NCI-H187 (cell line): ENCODE measurements around the gene COL2A1.
A peak's percentile ranks its signal among the peaks of the same experiment; 100 is the strongest.
"Not testable (repeated sequence)": the region's sequence is repeated elsewhere in the genome, so short reads cannot be mapped to it uniquely, and the experiment has no call there.

Experiments used
- DNase-seq, 2 experiments: peaks; one replicate each; lab custom pipeline; 2025; lab: John Stamatoyannopoulos, UW

Gene COL2A1

DNA sequence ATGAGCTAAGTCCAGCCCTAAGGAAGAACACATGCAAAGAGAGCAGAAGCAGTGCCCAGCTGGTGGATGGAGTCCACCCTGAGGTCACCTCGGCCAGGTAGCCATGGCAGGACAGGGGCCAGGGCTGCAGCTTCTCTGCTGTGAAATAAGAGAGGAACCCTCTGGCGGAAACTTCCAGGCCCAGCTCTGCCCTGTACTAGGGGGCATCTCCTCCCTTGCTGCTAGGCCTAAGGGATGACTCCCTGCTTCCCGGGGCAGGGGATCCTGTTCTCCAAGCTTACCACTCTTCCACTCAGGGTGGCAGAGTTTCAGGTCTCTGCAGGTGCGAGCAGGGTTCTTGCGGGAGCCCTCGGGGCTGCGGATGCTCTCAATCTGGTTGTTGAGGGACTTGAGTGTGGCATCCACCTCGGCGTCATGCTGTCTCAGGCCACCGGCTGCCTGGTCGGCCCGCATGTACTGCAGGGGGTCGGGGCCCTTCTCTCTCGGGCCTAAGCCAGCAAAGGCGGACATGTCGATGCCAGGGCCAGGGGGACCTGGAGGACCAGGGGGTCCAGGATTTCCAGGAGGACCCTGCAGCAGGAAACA lies 29.1 kb downstream of the COL2A1 start:
- DNase-seq = no peak

DNA sequence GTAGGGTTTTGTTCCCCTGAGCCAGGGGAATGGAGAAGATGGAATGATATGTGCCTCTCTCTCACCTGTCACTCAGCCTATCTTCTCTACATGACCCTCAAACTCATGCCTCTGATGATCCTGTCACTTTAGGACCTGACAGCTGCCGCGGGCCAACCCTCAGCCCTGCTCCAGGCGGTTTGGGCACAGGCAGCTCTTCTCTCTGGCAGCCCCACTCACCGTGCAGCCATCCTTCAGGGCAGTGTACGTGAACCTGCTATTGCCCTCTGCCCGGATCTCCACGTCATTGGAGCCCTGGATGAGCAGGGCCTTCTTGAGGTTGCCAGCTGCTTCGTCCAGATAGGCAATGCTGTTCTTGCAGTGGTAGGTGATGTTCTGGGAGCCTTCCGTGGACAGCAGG lies 30.4 kb downstream of the COL2A1 start:
- DNase-seq = no peak

DNA sequence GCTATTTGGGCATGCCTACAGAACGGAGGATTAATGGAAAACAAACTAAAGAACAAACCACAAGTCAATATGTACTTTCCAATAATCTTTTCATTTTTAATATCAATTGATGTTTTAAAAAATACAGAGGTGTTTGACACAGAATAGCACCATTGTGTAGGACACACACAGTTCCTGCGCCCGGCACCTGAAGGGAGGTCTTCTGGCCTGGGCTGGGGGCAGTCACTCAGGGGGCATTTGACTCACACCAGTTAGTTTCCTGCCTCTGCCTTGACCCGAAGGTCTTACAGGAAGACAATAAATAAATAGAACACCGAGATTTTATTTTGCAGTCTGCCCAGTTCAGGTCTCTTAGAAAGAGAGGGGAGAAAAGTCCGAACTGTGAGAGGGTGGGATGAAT lies 31.4 kb downstream of the COL2A1 start:
- DNase-seq = no peak

DNA sequence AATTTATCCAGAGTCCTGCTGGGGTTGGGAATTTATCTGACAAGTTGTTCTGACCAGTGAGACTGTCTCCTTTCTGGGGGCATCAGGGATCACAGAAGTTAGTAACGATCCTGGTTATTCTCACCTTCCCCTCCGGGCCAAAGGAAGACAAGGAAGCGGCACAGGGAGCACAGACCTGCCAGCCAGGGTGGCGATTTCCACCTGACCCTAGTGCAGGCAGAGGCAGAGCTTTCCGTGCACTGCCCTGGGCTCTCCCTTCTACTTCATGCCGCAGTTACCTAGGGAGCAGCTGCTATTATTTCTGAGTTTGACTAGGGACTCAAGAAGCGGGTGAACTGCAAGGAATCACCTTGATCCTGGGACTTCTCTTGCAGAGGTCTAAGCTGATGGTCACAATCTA lies 33.4 kb downstream of the COL2A1 start:
- no peak for DNase-seq

DNA sequence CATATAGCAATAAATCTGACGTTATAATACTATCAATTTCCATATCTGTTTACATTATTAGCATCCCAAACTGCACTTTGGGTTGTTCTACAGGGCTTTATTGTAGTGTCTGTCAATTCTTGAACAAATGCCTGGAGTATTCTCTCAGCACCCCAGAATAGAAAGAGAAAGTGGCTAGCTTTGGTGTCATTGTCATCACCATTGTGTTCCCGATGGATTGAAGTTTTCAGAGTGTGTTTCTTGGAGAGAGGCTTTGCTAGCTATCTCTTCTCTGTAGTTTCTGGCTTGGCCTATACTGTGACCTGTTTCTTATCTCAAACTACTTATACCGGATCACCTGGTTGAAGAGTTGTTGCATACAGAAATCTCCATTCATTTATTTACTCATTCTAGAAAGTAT lies 34.4 kb downstream of the COL2A1 start:
- DNase-seq = no peak

DNA sequence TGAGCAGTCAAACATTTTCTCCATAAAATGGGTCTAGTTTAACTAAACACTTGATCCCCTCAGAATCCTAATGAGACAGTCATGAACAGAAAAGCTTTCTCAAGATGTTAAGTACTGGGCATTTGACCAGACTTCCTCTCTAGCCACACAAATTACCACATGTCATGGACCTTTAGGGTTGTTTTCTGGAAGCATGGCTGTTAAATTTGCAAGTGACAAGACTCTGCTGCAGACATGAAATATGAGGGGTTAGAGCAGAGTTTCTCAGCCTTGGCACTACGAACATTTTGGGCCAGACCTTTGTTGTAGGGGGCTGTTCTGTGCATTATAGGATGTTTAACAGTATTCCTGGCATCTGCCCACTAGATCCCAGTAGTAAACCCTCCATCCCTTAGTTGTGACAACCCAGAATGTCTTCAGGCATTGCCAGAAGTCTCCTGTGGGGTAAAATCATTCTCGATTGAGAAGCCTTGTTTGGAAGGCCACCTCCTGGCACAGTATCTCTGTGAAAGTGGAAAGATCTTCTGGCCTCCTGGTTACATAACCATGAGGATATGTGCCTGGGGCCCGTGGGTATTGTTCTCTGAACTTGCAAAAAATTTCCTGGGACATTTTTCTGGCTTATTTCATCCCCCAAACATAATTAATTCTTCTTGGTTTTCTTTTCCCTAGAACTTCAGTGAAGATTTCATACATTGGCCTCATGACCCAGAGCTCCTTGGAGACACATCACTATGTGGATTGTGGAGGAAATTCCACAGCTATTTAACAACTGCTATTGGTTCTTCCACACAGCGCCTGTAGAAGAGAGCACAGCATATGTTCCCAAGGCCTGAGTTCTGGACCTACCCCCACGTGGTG lies 36.6 kb downstream of the COL2A1 start:
- DNase-seq = no peak

DNA sequence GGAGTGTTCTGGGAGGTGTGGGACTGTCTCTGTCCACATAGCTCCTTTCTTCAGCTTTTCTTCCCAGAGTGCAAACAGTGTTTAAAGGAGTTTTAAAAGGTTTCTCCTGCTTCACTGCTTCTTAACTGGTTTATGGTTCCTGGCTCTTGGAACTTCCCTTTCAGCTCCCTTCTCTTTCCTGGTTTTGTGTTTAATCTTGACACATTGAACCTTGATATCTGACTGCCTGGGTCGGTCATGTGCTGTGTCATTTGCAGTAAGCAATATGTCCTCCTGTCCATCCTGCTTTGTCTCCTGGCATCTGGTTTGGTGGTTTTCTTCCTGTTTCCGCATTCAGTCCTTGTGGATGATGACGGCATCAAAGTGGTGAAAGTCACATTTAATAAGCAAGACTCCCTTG lies 38.7 kb downstream of the COL2A1 start:
- DNase-seq = no peak

DNA sequence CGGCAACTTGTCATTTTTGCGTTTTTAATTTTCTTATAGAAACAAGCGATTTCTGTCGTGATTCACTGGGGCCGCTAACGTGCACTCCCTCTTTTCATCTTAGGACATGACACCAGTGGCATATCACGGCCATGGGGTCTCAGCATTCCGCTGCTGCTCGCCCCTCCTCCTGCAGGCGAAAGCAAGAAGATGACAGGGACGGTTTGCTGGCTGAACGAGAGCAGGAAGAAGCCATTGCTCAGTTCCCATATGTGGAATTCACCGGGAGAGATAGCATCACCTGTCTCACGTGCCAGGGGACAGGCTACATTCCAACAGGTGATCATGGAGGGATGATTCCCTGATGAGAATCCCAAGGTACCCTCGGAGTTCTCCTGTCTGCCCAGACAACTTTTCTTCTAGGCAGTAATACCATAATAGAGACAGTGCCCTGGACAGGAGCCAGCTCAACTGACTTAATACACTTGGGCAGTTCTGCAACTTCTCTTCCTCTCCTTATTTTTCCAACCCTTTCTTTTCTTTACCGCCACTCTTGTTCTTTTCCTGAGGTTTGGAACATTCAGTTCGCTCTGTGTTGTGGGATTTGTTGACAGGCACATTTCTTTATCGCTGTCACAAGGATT lies 40.1 kb downstream of the COL2A1 start:
- DNase-seq = peak in 1 of 2 experiments; percentile 7

DNA sequence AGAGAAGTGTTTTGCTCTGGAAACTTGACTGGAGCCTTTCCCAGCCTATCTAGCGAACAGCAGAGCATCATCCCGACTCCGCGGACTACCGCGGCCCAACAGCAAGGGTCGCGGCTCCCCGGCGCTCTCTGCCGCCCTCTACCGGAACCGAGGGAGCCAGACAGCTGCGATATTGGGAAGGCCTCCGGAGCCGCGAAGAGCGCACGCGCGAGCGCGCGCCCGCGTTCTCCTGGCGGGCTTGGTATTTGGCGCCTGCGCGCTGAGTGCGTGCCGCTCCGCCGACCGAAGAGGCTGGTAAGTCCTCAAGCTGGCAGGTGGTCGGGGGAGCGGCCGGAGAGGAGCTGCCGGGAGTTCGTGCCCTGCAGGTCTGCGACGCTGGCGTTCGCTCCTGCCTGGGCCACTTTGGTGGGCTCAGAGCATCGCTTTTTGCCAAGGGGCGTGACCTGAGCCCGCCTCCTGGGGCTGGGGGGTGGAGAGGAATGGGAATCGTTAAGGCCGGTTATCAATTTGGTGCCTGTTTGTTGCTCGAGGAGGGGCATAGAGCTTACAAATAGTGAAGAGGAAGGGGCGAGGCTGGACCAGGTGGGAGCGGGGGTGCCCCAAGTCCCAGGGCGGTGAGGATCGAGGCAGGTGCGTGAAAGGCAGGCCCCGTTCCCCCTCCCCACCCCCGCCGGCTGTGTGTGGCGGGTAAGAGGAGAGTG lies 40.8 kb downstream of the COL2A1 start, which contains the start of gene TMEM106C:
TSS of gene TMEM106C (plus strand) at position 257 of the 701 bp plus-strand sequence. CDS start 641 bp downstream, outside the sequence.
- DNase-seq = peak; percentile 93 to 98

DNA sequence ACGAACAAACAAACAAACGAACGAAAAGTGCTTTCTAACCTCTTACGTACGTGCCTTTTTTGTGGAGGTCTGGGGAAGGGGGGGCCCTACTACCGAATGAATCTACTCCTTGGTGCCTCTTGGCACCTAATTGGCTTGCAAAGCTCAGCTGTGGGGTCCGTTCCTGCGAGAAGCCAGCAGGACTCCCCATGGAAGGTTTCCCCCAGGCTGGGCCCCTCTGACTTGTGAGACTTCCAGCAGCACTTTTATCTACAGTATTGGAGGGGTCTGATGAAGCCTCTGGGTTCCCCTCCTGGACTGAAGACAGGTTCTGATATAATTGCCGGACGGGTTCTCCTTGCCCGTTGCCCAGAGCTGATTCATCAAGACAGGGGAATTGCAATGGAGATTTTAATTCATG lies 42.1 kb downstream of the COL2A1 start:
- DNase-seq = no peak

DNA sequence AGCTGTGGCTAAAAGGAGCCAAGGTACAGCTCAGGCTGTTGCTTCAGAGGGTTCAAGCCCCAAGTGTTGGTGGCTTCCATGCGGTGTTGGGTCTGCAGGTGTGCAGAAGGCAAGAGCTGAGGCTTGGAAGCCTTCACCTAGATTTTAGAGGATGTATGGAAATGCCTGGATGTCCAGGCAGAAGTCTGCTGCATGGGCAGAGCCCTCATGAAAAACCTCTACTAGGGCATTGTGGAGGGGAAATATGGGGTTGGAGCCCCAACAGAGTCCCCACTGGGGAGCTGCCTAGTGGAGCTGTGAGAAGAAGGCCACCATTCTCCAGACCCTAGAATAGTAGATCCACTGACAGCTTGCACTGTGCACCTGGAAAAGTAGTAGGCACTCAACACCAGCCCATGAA lies 46.6 kb downstream of the COL2A1 start:
- not testable (repeated sequence) for DNase-seq

DNA sequence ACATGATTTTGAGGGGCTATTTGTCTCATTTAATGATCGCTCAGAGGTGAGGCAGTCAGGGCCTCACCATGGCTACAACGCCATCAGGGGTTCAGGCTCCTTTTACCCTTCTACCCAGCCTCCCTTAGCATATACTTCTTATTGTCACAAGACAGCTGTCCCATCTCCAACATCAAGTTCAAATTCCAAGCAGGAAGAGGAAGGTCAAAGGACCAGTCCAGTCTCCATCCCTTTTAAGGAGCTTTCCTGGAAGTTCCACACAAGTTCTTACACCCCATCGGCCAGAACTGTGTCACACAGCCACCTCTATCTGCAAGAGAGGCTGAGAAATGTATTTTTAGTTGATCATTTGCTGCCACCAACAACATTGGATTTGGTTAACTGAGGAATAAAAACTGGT lies 49.2 kb downstream of the COL2A1 start:
- DNase-seq = no peak

DNA sequence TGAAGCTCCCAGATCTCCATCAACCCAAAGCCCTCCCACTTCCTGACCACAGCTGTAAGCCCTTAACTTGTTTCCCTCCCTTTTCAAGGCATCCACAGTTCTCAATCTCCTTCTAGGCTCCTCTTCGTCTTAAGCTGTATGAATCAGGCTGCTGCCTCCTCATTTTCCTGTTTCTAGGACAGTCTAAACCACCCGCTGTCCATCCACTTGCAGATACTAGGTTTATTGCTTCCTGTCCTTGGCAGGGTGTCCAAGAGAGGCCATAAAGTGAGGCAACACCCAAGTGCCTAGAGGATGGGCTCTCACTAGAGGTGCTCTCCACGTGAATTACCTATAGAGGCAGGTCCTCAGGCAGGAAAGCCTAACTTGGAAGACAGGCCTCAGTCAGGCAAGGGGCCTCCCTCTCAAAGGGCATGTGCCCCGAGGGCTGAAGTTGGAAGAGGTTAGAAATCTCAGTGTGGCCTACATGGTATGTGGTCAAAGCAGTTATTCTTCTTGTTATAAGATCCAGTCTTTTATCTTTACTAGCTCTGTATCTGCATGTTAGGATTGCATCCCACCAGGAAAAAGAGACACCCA lies 49.7 kb downstream of the COL2A1 start:
- DNase-seq = no peak

DNA sequence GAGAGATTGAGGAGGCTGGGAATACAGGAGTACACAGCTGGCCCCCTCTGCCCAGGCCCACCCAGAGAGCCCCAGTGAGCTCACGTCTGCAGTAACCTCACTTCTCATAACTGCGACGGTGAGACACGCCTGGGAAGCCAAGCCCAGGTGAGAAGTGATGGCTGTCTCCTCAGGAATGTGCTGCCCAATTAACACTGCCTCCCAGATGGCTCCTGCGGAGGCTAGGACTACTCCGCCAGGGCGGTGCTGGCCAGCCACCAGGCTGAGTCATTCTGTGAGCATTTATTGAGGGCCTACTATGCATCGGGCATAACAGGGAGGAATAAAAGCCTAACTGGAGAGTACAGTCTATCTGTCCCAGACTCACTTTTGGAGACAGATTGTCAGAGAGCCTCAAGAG lies 50.2 kb downstream of the COL2A1 start:
- no peak for DNase-seq

DNA sequence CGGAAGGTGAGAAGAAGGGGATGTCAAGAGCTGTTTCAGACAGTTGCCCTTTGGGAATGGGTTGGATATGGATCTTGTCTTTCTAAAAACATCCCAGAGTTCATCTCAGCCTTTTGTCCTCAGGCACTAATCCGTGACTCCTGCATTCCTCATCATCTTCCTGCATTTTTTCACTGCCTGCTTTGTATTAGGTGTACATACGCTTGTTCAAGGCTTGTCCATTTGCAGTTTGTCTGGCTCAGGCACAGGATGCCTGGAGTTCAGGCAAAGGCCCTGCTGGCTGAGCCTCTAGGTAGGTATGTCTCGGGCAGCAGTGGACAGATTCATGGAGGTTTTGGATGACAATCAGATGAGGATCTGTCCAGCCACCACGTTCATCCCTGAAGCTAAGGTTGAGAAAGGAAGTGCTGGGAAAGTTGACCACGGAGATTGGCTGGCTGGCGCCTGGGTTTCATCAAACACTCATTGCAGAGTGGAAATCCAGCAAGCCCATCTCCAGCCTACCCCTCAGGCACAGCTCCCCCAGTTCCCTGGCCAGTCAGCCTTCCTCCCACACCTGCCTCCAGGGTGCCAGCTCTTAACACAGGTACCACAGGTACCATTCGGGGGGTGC lies 53.3 kb downstream of the COL2A1 start:
- no peak for DNase-seq

DNA sequence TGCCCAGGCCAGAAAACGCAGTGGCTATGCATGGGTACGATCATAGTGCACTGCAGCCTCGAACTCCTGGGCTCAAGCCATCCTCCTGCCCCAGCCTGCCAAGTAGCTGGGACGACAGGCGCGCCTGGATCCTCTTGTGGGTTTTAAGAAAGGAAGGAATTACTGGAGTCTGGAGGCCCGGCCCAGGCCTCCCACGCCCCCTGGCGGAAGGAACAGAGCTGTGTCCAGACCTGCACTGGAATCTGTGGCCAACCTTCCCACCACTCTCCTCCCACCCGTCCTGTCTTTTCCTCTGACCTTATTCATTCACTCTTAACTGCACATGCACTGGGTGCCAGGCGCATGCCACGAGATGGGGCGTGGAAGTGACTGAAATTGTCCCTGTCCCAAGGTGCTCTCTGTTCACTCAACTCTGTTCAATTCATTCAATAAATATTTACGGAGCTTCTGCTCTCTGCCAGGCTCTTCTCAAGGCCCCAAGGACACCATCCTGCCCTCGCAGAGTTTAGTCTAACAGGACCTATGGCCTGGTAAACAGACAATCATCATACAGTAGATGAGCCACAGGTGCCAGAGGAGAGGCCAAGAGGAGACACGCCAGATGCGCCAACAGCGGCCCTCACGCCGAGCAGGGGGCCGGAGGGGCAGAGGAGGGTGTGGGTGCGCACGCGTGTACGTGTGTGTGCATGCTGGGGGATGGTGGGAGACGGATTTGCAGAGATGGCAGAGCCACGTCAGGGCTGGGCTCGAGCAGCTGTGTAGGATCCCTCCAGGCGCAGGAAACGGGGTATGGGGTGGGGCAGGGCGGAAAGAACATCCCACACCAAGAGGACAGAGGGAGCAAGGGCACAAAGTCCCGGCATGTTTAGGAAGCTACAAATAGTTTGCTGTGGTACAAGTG lies 54.6 kb downstream of the COL2A1 start:
- DNase-seq = peak in 1 of 2 experiments; percentile 54

DNA sequence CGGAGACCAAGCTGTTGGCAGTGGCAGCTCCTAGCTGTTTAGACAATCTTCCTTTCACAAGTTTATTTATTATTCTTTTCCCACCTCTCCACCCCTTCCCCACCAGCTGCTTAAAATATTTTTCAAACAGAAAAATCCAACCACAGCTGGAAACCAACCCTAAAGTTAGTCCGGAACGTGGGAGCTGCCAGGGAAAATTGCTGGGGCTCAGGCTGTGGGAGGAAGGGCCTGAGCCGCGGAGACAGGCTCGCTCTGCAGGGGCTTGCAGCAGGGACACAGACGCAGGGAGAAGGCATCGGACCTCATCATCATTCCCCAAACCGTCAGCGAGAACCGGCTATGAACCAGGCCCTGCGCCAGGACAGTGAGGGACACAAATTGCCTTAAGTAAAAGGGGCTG lies 56.9 kb downstream of the COL2A1 start:
- no peak for DNase-seq

DNA sequence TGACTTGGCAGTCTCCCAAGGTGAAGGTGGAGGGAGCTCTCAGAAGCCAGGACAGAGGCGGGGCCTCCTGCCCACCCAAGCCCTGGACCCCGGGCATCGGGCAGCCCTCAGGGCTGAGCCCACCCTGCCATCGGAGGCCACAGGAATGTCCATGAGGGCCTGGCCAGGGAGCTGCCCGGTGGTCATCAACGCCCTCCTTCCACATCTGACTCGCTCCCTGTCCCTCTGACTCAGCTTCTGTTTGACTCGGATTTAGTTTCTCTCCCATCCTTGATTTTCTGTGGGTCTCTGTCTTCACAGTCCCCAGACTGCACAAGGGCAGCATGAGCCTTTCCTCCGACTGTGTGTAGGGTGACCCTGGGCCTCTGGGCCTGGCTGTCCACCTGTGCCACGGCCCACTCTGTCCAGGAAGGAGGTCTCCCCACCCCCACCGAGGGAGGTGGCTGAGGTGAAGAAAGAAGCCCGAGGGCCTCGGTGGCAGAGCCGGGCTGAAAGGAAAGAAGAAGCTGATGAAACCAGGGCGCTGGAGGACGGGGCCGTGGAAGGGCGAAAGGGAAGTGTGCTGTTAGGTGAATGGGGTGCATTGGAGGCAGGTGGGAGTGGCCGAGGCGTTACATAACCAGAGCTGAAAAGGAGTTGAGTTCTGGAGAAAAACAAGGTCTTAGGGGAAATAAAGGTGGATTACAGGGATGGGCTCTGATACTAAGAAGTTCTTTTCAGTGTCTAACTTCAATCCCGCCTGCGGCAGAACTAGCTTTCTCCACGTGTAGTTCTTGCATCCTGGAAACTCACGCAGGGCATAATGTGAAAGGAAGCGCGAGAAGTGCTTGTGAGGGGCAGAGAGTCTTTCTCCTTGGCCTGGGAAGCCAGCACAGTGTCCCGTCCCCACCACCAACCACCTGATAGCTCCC lies 57.6 kb downstream of the COL2A1 start:
- DNase-seq = no peak

DNA sequence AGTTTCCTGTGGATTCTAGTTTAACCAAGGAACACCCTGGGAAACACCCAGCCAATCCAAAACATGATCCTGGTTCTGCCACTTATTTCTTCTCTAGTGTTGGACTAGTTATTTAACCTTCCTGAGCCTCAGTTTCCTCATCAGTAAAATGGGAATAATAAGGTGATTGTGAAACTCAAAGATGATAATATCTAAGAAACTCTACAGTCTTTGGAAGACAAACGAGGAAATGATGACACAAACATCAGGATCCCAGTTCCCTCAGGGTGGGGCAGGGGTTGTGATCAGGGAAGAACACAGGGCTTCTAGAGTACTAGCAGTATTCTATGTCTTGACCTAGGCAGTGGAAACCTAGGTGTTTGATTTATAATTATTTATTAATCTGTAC lies 58.9 kb downstream of the COL2A1 start:
- DNase-seq = no peak
